Urothelium cell line (cell line): ENCODE results near the gene SKI.
A peak's percentile ranks its signal among the peaks of the same experiment; 100 is the strongest.
"Not testable (repeated sequence)": the region's sequence is repeated elsewhere in the genome, so short reads cannot be mapped to it uniquely, and the experiment has no call there.

Source experiments
- DNase-seq: peaks from one replicate; pipeline ENCODE4 v3.0.0; 2011; ENCODE audit warnings: low spot score, mixed read lengths
- FAIRE-seq: peaks from 2 replicates; lab custom pipeline; 2011; peaks lifted over from hg19 to GRCh38; lab: Jason Lieb, UNC

Gene SKI

DNA sequence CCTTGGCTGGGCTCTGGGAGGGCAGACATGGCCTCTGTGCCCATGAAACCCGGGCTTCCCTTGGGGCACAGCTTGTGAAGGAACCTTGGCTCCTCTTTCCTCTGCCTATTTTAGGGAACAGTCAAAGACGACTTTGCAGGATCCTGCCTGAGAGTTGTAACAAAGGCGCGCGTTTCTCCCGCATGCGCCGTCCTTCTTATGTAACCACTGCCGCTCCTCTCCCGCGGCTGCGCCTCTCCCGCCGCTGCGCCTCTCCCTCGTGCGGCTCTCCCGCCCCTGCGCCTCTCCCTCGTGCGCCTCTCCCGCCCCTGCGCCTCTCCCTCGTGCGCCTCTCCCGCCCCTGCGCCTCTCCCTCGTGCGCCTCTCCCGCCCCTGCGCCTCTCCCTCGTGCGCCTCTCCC, 103.5 kb downstream of the SKI start:
- FAIRE-seq, DNase-seq: not testable (repeated sequence)

DNA sequence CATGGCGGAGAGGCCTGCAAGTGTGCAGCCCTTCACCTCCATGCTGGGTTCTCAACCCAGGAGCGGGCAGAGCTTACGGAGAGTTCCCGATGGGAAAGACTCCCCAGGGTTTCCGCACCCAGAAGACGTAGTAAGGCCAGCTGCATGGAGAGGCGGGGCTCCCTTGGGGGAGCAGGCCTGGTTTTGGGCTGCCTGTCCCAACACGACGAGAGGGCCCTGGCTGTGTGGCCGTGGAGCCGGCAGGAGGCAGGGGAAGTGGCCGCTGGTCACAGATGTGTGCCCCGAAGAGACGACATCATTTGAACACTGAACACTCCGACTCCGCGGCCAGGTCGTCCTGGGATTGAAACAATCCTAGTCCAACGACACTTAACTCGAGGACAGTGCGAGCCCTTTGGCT, 106.2 kb downstream of the SKI start:
- no peak for DNase-seq
- no peak for FAIRE-seq

DNA sequence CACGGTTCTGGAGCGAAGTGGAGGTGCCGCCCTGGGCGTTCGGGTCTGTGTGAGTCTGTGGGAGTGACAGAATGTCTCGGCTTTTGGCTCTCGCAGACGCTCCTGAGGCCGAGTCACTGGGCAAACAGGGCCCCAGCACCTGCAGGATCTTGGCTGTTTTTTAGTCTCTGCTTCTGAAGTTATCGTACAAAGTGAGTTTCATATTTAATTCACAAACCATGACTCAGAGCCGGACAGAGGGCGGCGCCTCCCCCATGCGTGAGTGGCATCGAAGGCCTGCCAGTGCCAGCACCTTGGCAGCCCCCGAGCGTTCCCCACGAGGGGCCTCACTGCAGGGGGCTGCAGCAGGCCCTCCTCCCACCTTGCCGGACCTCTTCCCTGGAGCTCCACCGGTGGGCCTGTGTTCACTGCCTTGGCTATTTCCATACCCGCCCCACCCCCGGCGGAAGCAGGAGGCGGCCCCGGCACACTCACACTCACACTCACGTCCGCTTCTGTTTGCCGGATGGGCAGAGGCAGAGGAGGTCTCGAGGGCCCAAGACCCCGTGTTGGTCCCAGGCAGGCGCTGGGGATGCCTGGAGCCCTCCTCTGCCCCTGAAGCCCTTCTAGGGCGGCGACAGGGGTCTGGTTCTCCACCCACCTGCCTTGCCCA, 106.9 kb downstream of the SKI start:
- FAIRE-seq, result no peak
- peak; percentile 33 for DNase-seq

- no peak for FAIRE-seq
- DNase-seq, result no peak
Observed at GRCh38 chr1:2335721-2336455, 107.8 kb downstream of the SKI start.

DNA sequence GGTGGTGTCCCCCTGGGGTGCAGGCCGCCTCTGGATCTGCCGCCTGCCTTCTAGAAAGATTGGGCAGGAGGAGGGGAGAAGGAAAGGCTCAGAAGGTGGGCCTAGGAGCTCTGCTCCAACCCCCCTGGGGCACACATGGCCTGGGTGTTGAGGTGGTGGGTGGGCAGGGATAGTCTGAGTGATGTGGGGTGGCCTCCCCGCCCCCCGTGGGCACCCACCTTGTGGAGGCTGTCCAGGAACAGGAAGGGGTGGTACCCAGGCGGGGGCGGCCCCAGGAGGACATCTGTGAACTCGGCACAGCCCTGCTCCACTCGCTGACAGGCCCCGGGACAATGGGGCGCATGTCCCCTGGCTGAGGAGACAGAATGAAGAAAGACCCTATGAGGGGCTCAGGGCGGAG, 108.4 kb downstream of the SKI start:
- FAIRE-seq (no peak), DNase-seq (no peak)

DNA sequence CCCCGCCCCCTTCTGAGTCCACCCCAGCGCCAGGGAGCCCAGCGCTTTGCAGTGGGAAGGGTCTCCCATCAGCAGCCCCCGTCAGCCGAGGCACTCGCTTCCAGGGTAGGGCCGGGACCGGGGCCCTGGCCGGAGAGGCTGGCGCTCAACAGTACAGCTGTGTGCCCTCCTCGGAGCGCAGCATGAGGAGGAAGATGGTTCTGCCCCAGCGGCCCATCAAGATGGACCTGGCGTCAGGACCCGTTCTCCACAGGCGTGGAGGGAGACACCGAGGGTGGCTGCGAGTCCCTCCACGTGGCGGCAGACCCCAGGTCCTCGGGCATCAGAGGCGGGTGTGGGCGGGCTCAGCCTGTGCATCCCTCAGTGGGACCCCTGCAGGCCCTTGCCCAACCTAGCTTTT, 109.0 kb downstream of the SKI start:
- DNase-seq (no peak), FAIRE-seq (no peak)

DNA sequence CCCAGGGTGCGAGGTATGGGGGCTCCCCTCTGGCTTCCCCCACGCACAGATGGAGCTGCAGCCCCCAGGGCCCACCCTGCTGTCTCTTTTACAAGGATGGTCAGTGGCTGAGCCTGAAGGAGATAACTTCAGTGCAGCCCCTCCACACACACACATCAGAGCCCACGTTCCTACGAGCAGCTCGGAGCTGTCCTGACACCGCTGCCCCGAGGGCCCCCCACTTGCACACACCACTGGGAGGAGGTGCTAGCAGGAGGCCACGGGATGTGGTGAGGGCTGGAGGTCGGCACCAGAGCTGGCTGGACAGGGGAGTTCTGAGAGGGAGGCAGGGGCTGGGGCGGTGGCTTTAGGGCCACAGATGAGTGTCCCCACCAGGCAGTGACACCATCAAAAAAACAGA, 109.4 kb downstream of the SKI start:
- FAIRE-seq (no peak), DNase-seq (no peak)

- FAIRE-seq (no peak), DNase-seq (no peak)
Observed at GRCh38 chr1:2339206-2340085, 111.3 kb downstream of the SKI start.

- DNase-seq, result no peak
- no peak for FAIRE-seq
Observed at GRCh38 chr1:2340086-2340917, 112.2 kb downstream of the SKI start.

- FAIRE-seq (no peak), DNase-seq (no peak)
Observed at GRCh38 chr1:2340918-2341254, 112.8 kb downstream of the SKI start.

- DNase-seq (no peak), FAIRE-seq (no peak)
Observed at GRCh38 chr1:2341706-2342383, 113.7 kb downstream of the SKI start.

DNA sequence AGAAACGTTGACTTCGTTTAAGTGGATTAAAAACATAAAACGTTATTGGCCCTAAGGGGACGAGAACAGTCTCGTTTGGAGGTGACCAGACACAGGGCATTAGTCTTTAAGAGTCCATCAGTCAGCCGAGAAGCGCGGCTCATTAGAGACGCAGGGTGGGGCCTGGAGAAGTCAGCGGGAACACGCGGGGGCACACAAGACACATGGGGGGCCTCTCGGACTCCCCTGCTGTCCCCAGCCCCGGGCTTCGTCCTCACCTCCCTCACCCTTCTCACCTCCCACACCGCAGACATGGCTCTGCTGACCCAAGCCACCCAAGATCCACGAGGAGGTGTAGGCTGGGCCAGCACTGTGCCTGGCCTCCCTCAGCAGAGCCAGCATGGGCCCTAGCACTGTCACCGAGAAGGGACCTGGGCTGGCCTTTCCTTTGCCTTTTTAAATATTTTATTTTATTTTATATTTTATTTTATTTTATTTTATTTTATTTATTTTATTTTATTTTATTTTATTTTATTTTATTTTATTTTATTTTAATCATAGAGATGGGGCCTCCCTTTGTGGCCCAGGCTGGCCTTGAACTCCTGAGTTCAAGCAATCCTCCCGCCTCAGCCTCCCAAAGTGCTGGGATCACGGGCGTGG, 114.4 kb downstream of the SKI start:
- DNase-seq (no peak), FAIRE-seq (no peak)

GRCh38 chr1:2343023-2343935, 115.2 kb downstream of the SKI start:
- DNase-seq (no peak), FAIRE-seq (no peak)

- DNase-seq, result no peak
- no peak for FAIRE-seq
Observed at GRCh38 chr1:2344121-2344681, 116.1 kb downstream of the SKI start.

DNA sequence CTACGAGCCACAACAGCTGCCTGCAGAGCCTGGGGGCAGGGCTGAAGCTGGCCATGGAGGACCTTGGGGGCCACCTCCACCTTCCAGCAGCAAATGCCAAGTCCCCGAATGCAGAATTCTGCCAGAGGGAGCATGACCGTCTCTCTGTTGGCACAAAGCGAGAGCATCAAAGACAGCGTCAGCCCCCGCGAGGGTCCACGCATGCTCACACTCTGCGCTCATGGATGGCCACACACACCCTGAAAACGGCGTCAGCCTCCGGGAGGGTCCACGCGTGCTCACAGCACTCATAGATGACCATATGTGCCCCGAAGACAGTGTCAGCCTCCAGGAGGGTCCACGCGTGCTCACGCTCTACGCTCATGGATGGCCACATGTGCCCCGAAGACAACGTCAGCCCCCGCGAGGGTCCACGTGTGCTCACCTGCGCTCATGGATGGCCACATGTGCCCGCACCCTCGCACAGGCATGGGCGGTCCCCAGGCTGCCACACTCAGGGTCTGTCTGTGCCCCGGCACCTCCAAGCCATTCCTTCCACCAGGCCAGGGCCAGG, 116.7 kb downstream of the SKI start:
- FAIRE-seq, result no peak
- no peak for DNase-seq

DNA sequence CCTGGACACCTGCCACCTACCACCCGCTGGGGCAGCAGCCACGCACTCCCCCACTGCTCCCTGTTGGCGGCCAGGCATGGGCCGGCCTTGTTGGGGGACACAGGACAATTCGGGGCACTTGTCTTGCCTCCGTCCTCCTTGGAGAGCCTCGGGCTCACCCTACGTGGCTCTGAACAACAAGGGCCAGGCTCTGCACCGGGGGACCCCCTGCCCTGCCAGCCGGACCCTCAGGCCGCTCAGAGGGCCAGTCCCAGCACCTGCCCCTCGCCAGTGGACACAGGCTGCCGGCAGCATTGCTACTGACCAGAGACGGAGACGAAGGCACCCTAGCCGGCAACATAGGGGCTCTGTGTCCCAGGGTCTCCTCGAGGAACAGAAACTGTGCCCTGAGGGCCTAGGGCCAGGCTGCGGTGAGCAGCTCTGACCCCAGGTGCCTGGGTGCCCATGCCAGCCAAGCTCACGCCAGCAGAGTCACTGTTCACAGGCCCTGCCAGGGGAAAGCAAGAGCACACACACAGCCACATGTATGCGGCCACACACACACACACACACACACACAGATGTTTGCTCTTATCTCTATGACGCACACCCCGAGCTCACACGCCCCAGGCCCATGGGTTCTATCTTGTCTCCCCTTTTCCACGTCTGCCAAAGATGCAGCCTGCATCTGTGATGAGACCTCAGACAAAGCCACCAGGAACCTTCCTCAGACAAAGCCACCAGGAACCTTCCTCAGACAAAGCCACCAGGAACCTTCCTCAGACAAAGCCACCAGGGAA, 117.4 kb downstream of the SKI start:
- DNase-seq (no peak), FAIRE-seq (no peak)

GRCh38 chr1:2346691-2347408, 118.7 kb downstream of the SKI start:
- no peak for FAIRE-seq
- DNase-seq, result no peak
